ENCODE measurements around the gene IFI30. TPM values are rescaled to one million over a fixed set of nuclear protein-coding genes. Genes with fewer than 3 reads are reported as not detected.
A peak's percentile ranks its signal among the peaks of the same experiment; 100 is the strongest.

The IFI30 gene
- total and polyA plus RNA-seq, 2 donors (not counting 3 experiments of a cell fraction or from before 2014, with no cell fraction given) = 1.1 to 1.6 TPM

- peaks cover 0 to 27% of the 10 kb centered on the region in 2 experiments for H3K36me3 ChIP-seq (ENCODE audit: control insufficient read depth in 2 of 2, extremely low read depth in 1 of 2, insufficient read depth in 2 of 2, low read length in 2 of 2)
- H2AFZ ChIP-seq (ENCODE audit: low read depth, low read length) = peak overlapping the region; percentile 49
- no peaks in the 10 kb centered on the region for H3K9me1 ChIP-seq (replicated peaks; ENCODE audit: control insufficient read depth, extremely low read depth, insufficient read depth, low read length)
- H3K4me1 ChIP-seq (ENCODE audit: control insufficient read depth, extremely low read depth, insufficient read depth, low read length) = peaks cover 14% of the 10 kb centered on the region
- FAIRE-seq (no peak), DNase-seq (ENCODE audit: low read depth, low spot score) (no peak)
- H3K4me2 ChIP-seq (ENCODE audit: insufficient read depth, low read length) = no peak overlapping the region
- no peak overlapping the region for H3K9ac ChIP-seq (replicated peaks; ENCODE audit: extremely low read depth, insufficient read depth, low read length)
- no peak for TF ChIP-seq POLR2A (IDR thresholded peaks at IDR 0.05; ENCODE audit: low read depth, low read length)
- TF ChIP-seq, protein P1, sequence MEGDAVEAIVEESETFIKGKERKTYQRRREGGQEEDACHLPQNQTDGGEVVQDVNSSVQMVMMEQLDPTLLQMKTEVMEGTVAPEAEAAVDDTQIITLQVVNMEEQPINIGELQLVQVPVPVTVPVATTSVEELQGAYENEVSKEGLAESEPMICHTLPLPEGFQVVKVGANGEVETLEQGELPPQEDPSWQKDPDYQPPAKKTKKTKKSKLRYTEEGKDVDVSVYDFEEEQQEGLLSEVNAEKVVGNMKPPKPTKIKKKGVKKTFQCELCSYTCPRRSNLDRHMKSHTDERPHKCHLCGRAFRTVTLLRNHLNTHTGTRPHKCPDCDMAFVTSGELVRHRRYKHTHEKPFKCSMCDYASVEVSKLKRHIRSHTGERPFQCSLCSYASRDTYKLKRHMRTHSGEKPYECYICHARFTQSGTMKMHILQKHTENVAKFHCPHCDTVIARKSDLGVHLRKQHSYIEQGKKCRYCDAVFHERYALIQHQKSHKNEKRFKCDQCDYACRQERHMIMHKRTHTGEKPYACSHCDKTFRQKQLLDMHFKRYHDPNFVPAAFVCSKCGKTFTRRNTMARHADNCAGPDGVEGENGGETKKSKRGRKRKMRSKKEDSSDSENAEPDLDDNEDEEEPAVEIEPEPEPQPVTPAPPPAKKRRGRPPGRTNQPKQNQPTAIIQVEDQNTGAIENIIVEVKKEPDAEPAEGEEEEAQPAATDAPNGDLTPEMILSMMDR (IDR thresholded peaks at IDR 0.05; ENCODE audit: extremely low read depth in 1 of 2, insufficient read depth in 1 of 2, low read depth in 1 of 2, low read length in 2 of 2) = no peak
- TF ChIP-seq JUN (IDR thresholded peaks at IDR 0.05; ENCODE audit: borderline replicate concordance, insufficient read depth, insufficient read length, low read depth) = no peak
- TF ChIP-seq EZH2 (IDR thresholded peaks at IDR 0.05; ENCODE audit: borderline replicate concordance, low read depth, low read length, severe bottlenecking) = no peak
- TF ChIP-seq MYC (IDR thresholded peaks at IDR 0.05; ENCODE audit: low read depth, low read length) = no peak
- no peak for TF ChIP-seq FOS (IDR thresholded peaks at IDR 0.05; ENCODE audit: borderline replicate concordance, insufficient read depth, low read length)
- no peak for TF ChIP-seq POLR2AphosphoS5 (IDR thresholded peaks at IDR 0.05; ENCODE audit: insufficient read depth, low read depth, low read length)
- no peak for TF ChIP-seq GATA2 (IDR thresholded peaks at IDR 0.05; ENCODE audit: insufficient read depth, insufficient read length, low read depth, low read length)
- TF ChIP-seq, protein P2, sequence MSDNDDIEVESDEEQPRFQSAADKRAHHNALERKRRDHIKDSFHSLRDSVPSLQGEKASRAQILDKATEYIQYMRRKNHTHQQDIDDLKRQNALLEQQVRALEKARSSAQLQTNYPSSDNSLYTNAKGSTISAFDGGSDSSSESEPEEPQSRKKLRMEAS (IDR thresholded peaks at IDR 0.05; ENCODE audit: insufficient read depth, insufficient read length) = no peak
- ChIA-PET CTCF (interaction anchor here (0.8 to 2.5 kb wide), 7 partner anchors 10 to 228 kb away, joined by 3 to 25 read pairs (median 4); no protein-coding TSS in a partner anchor), POLR2A (no interaction called here)
- H3K9me3 ChIP-seq (replicated peaks; ENCODE audit: control insufficient read depth, insufficient read depth, low read length) = no peaks in the 10 kb centered on the region
- no TSS peak for BruUV-seq (replicated peaks)
- H3K4me3 ChIP-seq (replicated peaks in 1 of 3; ENCODE audit: insufficient read depth in 1 of 3, low read depth in 1 of 3, low read length in 3 of 3) = no peak overlapping the region
- dilution Hi-C loops (cut with MboI; ENCODE audit: extremely low pct_ligation_motif_present, low sequenced_read_pairs) = no loop called here
- H3K27me3 ChIP-seq (ENCODE audit: control insufficient read depth in 2 of 2, insufficient read depth in 2 of 2, low read length in 2 of 2) = no peaks in the 10 kb centered on the region
- intact Hi-C loops (cut with micrococcal nuclease) = no loop called here
- H3K27ac ChIP-seq (ENCODE audit: insufficient read depth, low read depth, low read length) = no peak overlapping the region
- no peaks in the 10 kb centered on the region for H3K79me2 ChIP-seq (ENCODE audit: control insufficient read depth, insufficient read depth, low read length)
- H4K20me1 ChIP-seq (replicated peaks; ENCODE audit: control insufficient read depth, extremely low read depth, insufficient read depth, low read length) = no peaks in the 10 kb centered on the region
These were observed 13.1 kb upstream of the IFI30 start for GRCh38 chr19:18160493-18160970.

Data from endothelial cell of umbilical vein (primary cell).